Activated CD4-positive, alpha-beta T cell treated with anti-CD3 and anti-CD28 coated beads, Interleukin-2, amount 10 ng/mL, durations not matched to agents 7 days and 5 days (primary cell): ENCODE measurements around the gene EFNA1. TPM values are rescaled to one million over a fixed set of nuclear protein-coding genes. Genes with fewer than 3 reads are reported as not detected.
A peak's percentile ranks its signal among the peaks of the same experiment; 100 is the strongest.

ENCODE experiments used
- CTCF ChIA-PET: fragments of 350-600 bp; sonication (Branson Sonifier 250); formaldehyde crosslinking; loops from one replicate; lab custom pipeline; 2021; ENCODE audit warnings: antibody characterized with exemption; lab: Charles Lee
- POLR2A ChIA-PET: fragments of 350-600 bp; sonication (Branson Sonifier 250); formaldehyde crosslinking; loops from one replicate; lab custom pipeline; 2021; ENCODE audit warnings: antibody characterized with exemption; lab: Charles Lee
- DNase-seq: peaks from one replicate; pipeline ENCODE4 v3.0.0-alpha.2; 2020
- H3K27ac Mint-ChIP-seq: one replicate; pipeline ENCODE4 v1.8.0; 2021; ENCODE audit warnings: mild to moderate bottlenecking, moderate library complexity, mixed read lengths
- H3K27me3 Mint-ChIP-seq: one replicate; pipeline ENCODE4 v1.8.0; 2021; ENCODE audit warnings: mixed read lengths
- H3K36me3 Mint-ChIP-seq: one replicate; pipeline ENCODE4 v1.8.0; 2021; ENCODE audit warnings: low read depth, mixed read lengths
- H3K4me1 Mint-ChIP-seq: one replicate; pipeline ENCODE4 v1.8.0; 2021; ENCODE audit warnings: mixed read lengths
- H3K4me3 Mint-ChIP-seq: one replicate; pipeline ENCODE4 v1.8.0; 2021; ENCODE audit warnings: mild to moderate bottlenecking, moderate library complexity, mixed read lengths
- H3K9me3 Mint-ChIP-seq: one replicate; pipeline ENCODE4 v1.8.0; 2021; ENCODE audit warnings: mixed read lengths
- total RNA-seq, 2 experiments: library from RNA; stranded (reverse); gene quantifications; one replicate each; pipeline ENCODE4 v1.2.3, GENCODE V29; 2021

EFNA1 gene
- under 1 TPM in 1 of 2 experiments, not detected in 1; 0.15 TPM for total RNA-seq

GRCh38 chr1:155127105-155127966, at the start of gene EFNA1:
TSS of gene EFNA1 (plus strand) at chr1:155127876. CDS start at chr1:155127978, 102 bp downstream.
- peak; percentile 29 for DNase-seq
- peaks cover 39% of the 10 kb centered on the region for H3K4me1 Mint-ChIP-seq
- H3K9me3 Mint-ChIP-seq: no peaks in the 10 kb centered on the region
- H3K36me3 Mint-ChIP-seq: no peaks in the 10 kb centered on the region
- H3K27ac Mint-ChIP-seq: peak within 1 kb of the TSS; percentile 77
- ChIA-PET POLR2A (no interaction called here), CTCF (interaction anchor here (0.9 to 1.1 kb wide), 3 partner anchors 9 to 46 kb away, joined by 3 read pairs; partner anchors contain the start of gene KRTCAP2)
- peaks cover 50% of the 10 kb centered on the region for H3K27me3 Mint-ChIP-seq
- peak within 1 kb of the TSS; percentile 67 for H3K4me3 Mint-ChIP-seq

- Mint-ChIP-seq H3K27ac (peak within 1 kb of the TSS; percentile 2), H3K27me3 (peaks cover 47% of the 10 kb centered on the region), H3K36me3 (peaks cover 7% of the 10 kb centered on the region), H3K9me3 (no peaks in the 10 kb centered on the region), H3K4me3 (peak within 1 kb of the TSS; percentile 41), H3K4me1 (peaks cover 71% of the 10 kb centered on the region)
- DNase-seq: peak; percentile 44
- ChIA-PET POLR2A (no interaction called here), CTCF (interaction anchor here (0.7 to 2.2 kb wide), 9 partner anchors 9 to 94 kb away, joined by 3 to 7 read pairs (median 4); partner anchors contain the start of genes EFNA4 and KRTCAP2)
These were observed 49.0 kb upstream of the EFNA1 start, which contains the start of gene EFNA3 for GRCh38 chr1:155078469-155079209. TSS of gene EFNA3 (plus strand) at chr1:155078837. CDS start at chr1:155078942, 105 bp downstream.

- Mint-ChIP-seq H3K4me1 (peaks cover 71% of the 10 kb centered on the region), H3K27me3 (peaks cover 52% of the 10 kb centered on the region), H3K4me3 (peak overlapping the region; percentile 41), H3K27ac (no peak overlapping the region), H3K36me3 (peaks cover 7% of the 10 kb centered on the region), H3K9me3 (no peaks in the 10 kb centered on the region)
- no peak for DNase-seq
- ChIA-PET CTCF (interaction anchor here (0.7 to 2.2 kb wide), 7 partner anchors 9 to 93 kb away, joined by 3 to 6 read pairs (median 4); partner anchors contain the start of gene KRTCAP2), POLR2A (no interaction called here)
These were observed 48.5 kb upstream of the EFNA1 start for GRCh38 chr1:155079210-155079486.

- ChIA-PET CTCF (interaction anchor here (0.9 to 2.2 kb wide), 9 partner anchors 9 to 93 kb away, joined by 3 to 7 read pairs (median 4); partner anchors contain the start of gene KRTCAP2), POLR2A (no interaction called here)
- Mint-ChIP-seq H3K36me3 (peaks cover 7% of the 10 kb centered on the region), H3K9me3 (no peaks in the 10 kb centered on the region), H3K27ac (peak overlapping the region; percentile 2), H3K4me3 (peak overlapping the region; percentile 41), H3K27me3 (peaks cover 54% of the 10 kb centered on the region), H3K4me1 (peaks cover 72% of the 10 kb centered on the region)
- no peak for DNase-seq
These were observed 48.0 kb upstream of the EFNA1 start for GRCh38 chr1:155079487-155080311.

- DNase-seq: peak; percentile 34
- Mint-ChIP-seq H3K9me3 (no peaks in the 10 kb centered on the region), H3K27me3 (peaks cover 54% of the 10 kb centered on the region), H3K36me3 (peaks cover 7% of the 10 kb centered on the region), H3K4me1 (peaks cover 71% of the 10 kb centered on the region), H3K4me3 (no peak overlapping the region), H3K27ac (no peak overlapping the region)
- CTCF ChIA-PET: interaction anchor here (0.7 to 1.4 kb wide), 9 partner anchors 10 to 521 kb away, joined by 3 to 7 read pairs (median 3); partner anchors contain the start of genes ADAM15 and KRTCAP2
- POLR2A ChIA-PET: no interaction called here
These were observed 47.1 kb upstream of the EFNA1 start for GRCh38 chr1:155080312-155081228.

GRCh38 chr1:155081472-155082300, 46.0 kb upstream of the EFNA1 start:
- peak; percentile 35 for DNase-seq
- Mint-ChIP-seq H3K36me3 (peaks cover 7% of the 10 kb centered on the region), H3K27ac (peak overlapping the region; percentile 6), H3K27me3 (peaks cover 54% of the 10 kb centered on the region), H3K4me3 (peak overlapping the region; percentile 48), H3K4me1 (peaks cover 66% of the 10 kb centered on the region), H3K9me3 (no peaks in the 10 kb centered on the region)
- POLR2A ChIA-PET: no interaction called here
- CTCF ChIA-PET: interaction anchor here (0.9 to 1.4 kb wide), 7 partner anchors 9 to 522 kb away, joined by 3 to 7 read pairs (median 4); partner anchors contain the start of genes ADAM15 and KRTCAP2

GRCh38 chr1:155082301-155083051, 45.2 kb upstream of the EFNA1 start:
- H3K27me3 Mint-ChIP-seq: peaks cover 54% of the 10 kb centered on the region
- H3K4me1 Mint-ChIP-seq: peaks cover 59% of the 10 kb centered on the region
- H3K9me3 Mint-ChIP-seq: no peaks in the 10 kb centered on the region
- no peak for DNase-seq
- POLR2A ChIA-PET: no interaction called here
- peak overlapping the region; percentile 16 for H3K4me3 Mint-ChIP-seq
- H3K36me3 Mint-ChIP-seq: peaks cover 7% of the 10 kb centered on the region
- no peak overlapping the region for H3K27ac Mint-ChIP-seq
- CTCF ChIA-PET: interaction anchor here (1.0 kb wide), 1 partner anchor 18 kb away, joined by 4 read pairs; no protein-coding TSS in a partner anchor

- H3K27ac Mint-ChIP-seq: no peak overlapping the region
- no peaks in the 10 kb centered on the region for H3K9me3 Mint-ChIP-seq
- H3K36me3 Mint-ChIP-seq: peaks cover 7% of the 10 kb centered on the region
- H3K4me1 Mint-ChIP-seq: peaks cover 53% of the 10 kb centered on the region
- POLR2A ChIA-PET: no interaction called here
- no peak overlapping the region for H3K4me3 Mint-ChIP-seq
- DNase-seq: no peak
- CTCF ChIA-PET: interaction anchor here (1.0 to 3.0 kb wide), 3 partner anchors 15 to 86 kb away, joined by 3 to 15 read pairs (median 4); no protein-coding TSS in a partner anchor
- peaks cover 49% of the 10 kb centered on the region for H3K27me3 Mint-ChIP-seq
These were observed 44.6 kb upstream of the EFNA1 start for GRCh38 chr1:155083052-155083541.

- CTCF ChIA-PET: interaction anchor here (0.6 to 3.1 kb wide), 35 partner anchors 9 to 1065 kb away, joined by 3 to 39 read pairs (median 5); partner anchors contain the start of genes ADAM15, DPM3, FLAD1 and KRTCAP2
- peak overlapping the region; percentile 79 for H3K4me3 Mint-ChIP-seq
These were observed 43.6 kb upstream of the EFNA1 start for GRCh38 chr1:155083865-155084721.

More at GRCh38 chr1:155083865-155084721, 43.6 kb upstream of the EFNA1 start:
- Mint-ChIP-seq H3K4me1 (peaks cover 48% of the 10 kb centered on the region), H3K9me3 (no peaks in the 10 kb centered on the region), H3K27me3 (peaks cover 43% of the 10 kb centered on the region), H3K36me3 (peaks cover 7% of the 10 kb centered on the region), H3K27ac (peak overlapping the region; percentile 89)
- peak; percentile 60 for DNase-seq
- POLR2A ChIA-PET: interaction anchor here (1.0 kb wide), 2 partner anchors 89 to 101 kb away, joined by 3 read pairs; partner anchors contain the start of genes FLAD1 and KRTCAP2
